HepG2 (cell line): ENCODE data around the gene SLC39A3. TPM values are rescaled to one million over a fixed set of nuclear protein-coding genes. Genes with fewer than 3 reads are reported as not detected.

Source experiments
- ARNTL ChIP-seq: sonication (generic); formaldehyde crosslinking; IDR thresholded peaks from 2 replicates; pipeline ENCODE4 v1.4.0; 2020; ENCODE audit warnings: mild to moderate bottlenecking, missing genetic modification reagents
- ASH2L ChIP-seq: fragments of 300-600, 200-600 bp; sonication (generic); IDR thresholded peaks from 2 replicates; pipeline ENCODE4 v1.7.0; 2017; ENCODE audit warnings: low read depth, mild to moderate bottlenecking, moderate library complexity, mixed read lengths, low read length; ENCODE audit not compliant: insufficient read length
- BHLHE40 ChIP-seq: IDR thresholded peaks from 2 replicates; pipeline ENCODE4 v1.6.1; 2011; ENCODE audit warnings: low read length, improper control_type of control experiment
- CEBPB ChIP-seq: IDR thresholded peaks from 2 replicates; pipeline ENCODE4 v1.6.1; 2011; ENCODE audit warnings: low read depth, low read length, improper control_type of control experiment, borderline replicate concordance
- IRF2 ChIP-seq: IDR thresholded peaks from 2 replicates; pipeline ENCODE4 v1.6.1; 2018; ENCODE audit warnings: missing genetic modification reagents, missing compliant biosample characterization
- KAT7 ChIP-seq: IDR thresholded peaks from 2 replicates; pipeline ENCODE4 v1.6.1; 2018; ENCODE audit warnings: borderline replicate concordance, missing compliant biosample characterization
- KDM4B ChIP-seq: sonication (generic); formaldehyde crosslinking; IDR thresholded peaks from 2 replicates; pipeline ENCODE4 v1.4.0; 2020; ENCODE audit warnings: missing genetic modification reagents
- NCOA1 ChIP-seq: sonication (generic); formaldehyde crosslinking; IDR thresholded peaks from 2 replicates; pipeline ENCODE4 v1.9.0; 2021; ENCODE audit warnings: missing genetic modification reagents
- RCOR2 ChIP-seq: IDR thresholded peaks from 2 replicates; pipeline ENCODE4 v1.6.1; 2016; ENCODE audit warnings: missing biosample characterization, missing genetic modification reagents
- TBX2 ChIP-seq: sonication (generic); formaldehyde crosslinking; IDR thresholded peaks from 2 replicates; pipeline ENCODE4 v1.5.0; 2020; ENCODE audit warnings: missing genetic modification reagents, mild to moderate bottlenecking, borderline replicate concordance
- TOE1 ChIP-seq: sonication (generic); formaldehyde crosslinking; IDR thresholded peaks from 2 replicates; pipeline ENCODE4 v1.4.0; 2020; ENCODE audit warnings: mild to moderate bottlenecking, missing genetic modification reagents
- ZEB1 ChIP-seq: IDR thresholded peaks from 2 replicates; pipeline ENCODE4 v1.6.1; 2012; ENCODE audit warnings: mild to moderate bottlenecking, low read depth, inconsistent platforms; ENCODE audit not compliant: insufficient replicate concordance
- ZFP37 ChIP-seq: sonication (generic); formaldehyde crosslinking; IDR thresholded peaks from 2 replicates; pipeline ENCODE4 v1.4.0; 2020; ENCODE audit warnings: missing genetic modification reagents, borderline replicate concordance
- ZNF230 ChIP-seq: sonication (generic); formaldehyde crosslinking; IDR thresholded peaks from 2 replicates; pipeline ENCODE4 v1.4.0; 2020; ENCODE audit warnings: mild to moderate bottlenecking, missing genetic modification reagents
- ZNF580 ChIP-seq: IDR thresholded peaks from 2 replicates; pipeline ENCODE4 v1.6.1; 2016; ENCODE audit warnings: low read depth, borderline replicate concordance
- ZNF607 ChIP-seq: sonication (generic); formaldehyde crosslinking; IDR thresholded peaks from 2 replicates; pipeline ENCODE4 v1.5.1; 2020; ENCODE audit warnings: missing genetic modification reagents, mild to moderate bottlenecking, borderline replicate concordance
- ZNF788 ChIP-seq: sonication (generic); formaldehyde crosslinking; IDR thresholded peaks from 2 replicates; pipeline ENCODE4 v1.5.0; 2020; ENCODE audit warnings: mild to moderate bottlenecking, missing genetic modification reagents, borderline replicate concordance
- ZUFSP ChIP-seq: sonication (generic); formaldehyde crosslinking; IDR thresholded peaks from 2 replicates; pipeline ENCODE4 v1.9.0; 2021; ENCODE audit warnings: missing genetic modification reagents, mild to moderate bottlenecking, borderline replicate concordance
- polyA plus RNA-seq, 8 experiments: library from polyadenylated mRNA; depleted of rRNA in 3 of 8; stranded (reverse) in 7 of 8; unstranded in 1 of 8; fragments of >200 nt; fragmentation: Illumina TruSeq in 4 of 8; extraction: Trizol in 4 of 8; gene quantifications; 2 replicates each; pipeline versions ENCODE4 v1.2.1 to v1.2.3, GENCODE V29; 2011 to 2016; ENCODE audit warnings: low read depth in 4 of 8, missing spikeins in 1 of 8, mixed read lengths in 1 of 8; ENCODE audit not compliant: insufficient read depth in 1 of 8
- total RNA-seq, 5 experiments: library from RNA; depleted of rRNA; stranded (reverse); fragments of >200 nt; fragmentation: Illumina TruSeq; extraction: Trizol; gene quantifications; 2 replicates each; pipeline ENCODE4 v1.2.3, GENCODE V29; 2016; ENCODE audit warnings: low read depth in 1 of 5
- TF ChIP-seq, protein P1 (sequence below): sonication (generic); formaldehyde crosslinking; IDR thresholded peaks from 2 replicates; pipeline ENCODE4 v1.8.1; 2023; ENCODE audit warnings: missing genetic modification reagents, inconsistent platforms, borderline replicate concordance
- TF ChIP-seq, protein P2 (sequence below): sonication (generic); formaldehyde crosslinking; IDR thresholded peaks from 2 replicates; pipeline ENCODE4 v1.5.0; 2020; ENCODE audit warnings: mild to moderate bottlenecking, missing genetic modification reagents
- TF ChIP-seq, protein P3 (sequence below): sonication (generic); formaldehyde crosslinking; IDR thresholded peaks from 2 replicates; pipeline ENCODE4 v1.5.1; 2020; ENCODE audit warnings: missing genetic modification reagents, mild to moderate bottlenecking, borderline replicate concordance

The SLC39A3 gene
- total and polyA plus RNA-seq, 2 of the 13 experiments (the other 11 are each of a cell fraction or from before 2014, with no cell fraction given): 33.6 to 41.6 TPM

DNA sequence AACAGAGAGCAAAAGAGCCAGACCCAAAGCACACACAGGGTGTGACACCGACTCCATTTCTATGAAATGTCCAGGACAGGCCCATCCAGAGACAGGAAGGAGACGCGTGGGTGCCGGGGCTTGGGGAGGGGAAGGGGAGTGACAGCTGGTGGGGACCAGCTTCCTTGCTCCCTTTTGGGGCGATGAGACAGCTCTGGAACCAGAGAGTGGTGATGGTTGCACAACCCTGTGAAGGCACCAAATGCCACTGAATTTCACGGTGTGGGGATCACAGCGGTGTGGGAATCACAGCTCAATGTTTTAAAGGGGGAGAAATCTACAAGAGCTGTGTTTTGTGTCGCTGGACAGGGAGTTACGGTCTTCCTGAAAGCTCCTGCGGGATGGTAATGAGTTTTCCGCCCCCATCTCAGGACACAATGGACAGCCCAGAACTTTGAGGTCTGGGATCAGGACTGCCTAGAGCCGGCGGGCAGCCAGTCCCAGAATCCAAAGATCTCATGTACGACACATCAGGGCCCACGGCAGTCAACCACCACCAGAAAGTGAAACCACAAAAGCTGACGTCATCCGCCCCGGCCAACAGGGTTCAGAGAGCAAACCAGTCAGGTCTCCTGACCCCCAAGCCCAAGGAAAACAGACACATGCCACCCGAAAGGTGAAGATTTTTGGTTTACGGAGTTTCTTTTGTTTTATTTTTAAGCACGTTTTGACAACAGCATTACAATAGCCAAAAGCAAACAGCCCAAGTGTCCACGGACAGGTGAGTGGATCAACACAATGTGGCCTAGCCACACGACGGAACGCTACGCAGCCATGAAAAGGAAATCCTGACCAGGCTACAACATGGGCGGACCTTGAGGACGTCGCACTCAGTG is 36.0 kb upstream of the SLC39A3 start (continued):
- TF ChIP-seq ZUFSP (no peak), RCOR2 (CRISPR knock-in tag) (no peak), BHLHE40 (no peak; the same call in 1 of the 2 replicates), ZNF580 (CRISPR knock-in tag) (peak; percentile 25; the same call in 1 of the 2 replicates), ZEB1 (no peak), KDM4B (CRISPR knock-in tag) (no peak), ZNF607 (no peak), ARNTL (CRISPR knock-in tag) (no peak), CEBPB (peak; percentile 61; the same call in 1 of the 2 replicates), ZNF788 (CRISPR knock-in tag) (0 out of 2 replicates have a peak, but pooled peaks have one; percentile 5), ZFP37 (CRISPR knock-in tag) (0 out of 2 replicates have a peak, but pooled peaks have one; percentile 41), ASH2L (peak; percentile 78), KAT7 (0 out of 2 replicates have a peak, but pooled peaks have one; percentile 35), NCOA1 (CRISPR knock-in tag) (0 out of 2 replicates have a peak, but pooled peaks have one; percentile 36), IRF2 (CRISPR knock-in tag) (peak; percentile 96), ZNF230 (CRISPR knock-in tag) (no peak), TBX2 (CRISPR knock-in tag) (no peak; the same call in 1 of the 2 replicates), TOE1 (no peak)
- TF ChIP-seq, protein P1, sequence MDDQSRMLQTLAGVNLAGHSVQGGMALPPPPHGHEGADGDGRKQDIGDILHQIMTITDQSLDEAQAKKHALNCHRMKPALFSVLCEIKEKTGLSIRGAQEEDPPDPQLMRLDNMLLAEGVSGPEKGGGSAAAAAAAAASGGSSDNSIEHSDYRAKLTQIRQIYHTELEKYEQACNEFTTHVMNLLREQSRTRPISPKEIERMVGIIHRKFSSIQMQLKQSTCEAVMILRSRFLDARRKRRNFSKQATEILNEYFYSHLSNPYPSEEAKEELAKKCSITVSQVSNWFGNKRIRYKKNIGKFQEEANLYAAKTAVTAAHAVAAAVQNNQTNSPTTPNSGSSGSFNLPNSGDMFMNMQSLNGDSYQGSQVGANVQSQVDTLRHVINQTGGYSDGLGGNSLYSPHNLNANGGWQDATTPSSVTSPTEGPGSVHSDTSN (CRISPR knock-in tag): no peak
- TF ChIP-seq, protein P2, sequence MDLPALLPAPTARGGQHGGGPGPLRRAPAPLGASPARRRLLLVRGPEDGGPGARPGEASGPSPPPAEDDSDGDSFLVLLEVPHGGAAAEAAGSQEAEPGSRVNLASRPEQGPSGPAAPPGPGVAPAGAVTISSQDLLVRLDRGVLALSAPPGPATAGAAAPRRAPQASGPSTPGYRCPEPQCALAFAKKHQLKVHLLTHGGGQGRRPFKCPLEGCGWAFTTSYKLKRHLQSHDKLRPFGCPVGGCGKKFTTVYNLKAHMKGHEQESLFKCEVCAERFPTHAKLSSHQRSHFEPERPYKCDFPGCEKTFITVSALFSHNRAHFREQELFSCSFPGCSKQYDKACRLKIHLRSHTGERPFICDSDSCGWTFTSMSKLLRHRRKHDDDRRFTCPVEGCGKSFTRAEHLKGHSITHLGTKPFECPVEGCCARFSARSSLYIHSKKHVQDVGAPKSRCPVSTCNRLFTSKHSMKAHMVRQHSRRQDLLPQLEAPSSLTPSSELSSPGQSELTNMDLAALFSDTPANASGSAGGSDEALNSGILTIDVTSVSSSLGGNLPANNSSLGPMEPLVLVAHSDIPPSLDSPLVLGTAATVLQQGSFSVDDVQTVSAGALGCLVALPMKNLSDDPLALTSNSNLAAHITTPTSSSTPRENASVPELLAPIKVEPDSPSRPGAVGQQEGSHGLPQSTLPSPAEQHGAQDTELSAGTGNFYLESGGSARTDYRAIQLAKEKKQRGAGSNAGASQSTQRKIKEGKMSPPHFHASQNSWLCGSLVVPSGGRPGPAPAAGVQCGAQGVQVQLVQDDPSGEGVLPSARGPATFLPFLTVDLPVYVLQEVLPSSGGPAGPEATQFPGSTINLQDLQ: no peak
- TF ChIP-seq, protein P3, sequence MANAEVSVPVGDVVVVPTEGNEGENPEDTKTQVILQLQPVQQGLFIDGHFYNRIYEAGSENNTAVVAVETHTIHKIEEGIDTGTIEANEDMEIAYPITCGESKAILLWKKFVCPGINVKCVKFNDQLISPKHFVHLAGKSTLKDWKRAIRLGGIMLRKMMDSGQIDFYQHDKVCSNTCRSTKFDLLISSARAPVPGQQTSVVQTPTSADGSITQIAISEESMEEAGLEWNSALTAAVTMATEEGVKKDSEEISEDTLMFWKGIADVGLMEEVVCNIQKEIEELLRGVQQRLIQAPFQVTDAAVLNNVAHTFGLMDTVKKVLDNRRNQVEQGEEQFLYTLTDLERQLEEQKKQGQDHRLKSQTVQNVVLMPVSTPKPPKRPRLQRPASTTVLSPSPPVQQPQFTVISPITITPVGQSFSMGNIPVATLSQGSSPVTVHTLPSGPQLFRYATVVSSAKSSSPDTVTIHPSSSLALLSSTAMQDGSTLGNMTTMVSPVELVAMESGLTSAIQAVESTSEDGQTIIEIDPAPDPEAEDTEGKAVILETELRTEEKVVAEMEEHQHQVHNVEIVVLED: peak; percentile 24; the same call in 1 of the 2 replicates
